Measurements from ENCODE around the gene ERGIC1.
"Not testable (repeated sequence)": the region's sequence is repeated elsewhere in the genome, so short reads cannot be mapped to it uniquely, and the experiment has no call there.

ERGIC1 gene

GRCh38 chr5:172881691-172882370 lies 47.8 kb downstream of the ERGIC1 start:
- DNase-seq: peak in 4 of 14 donors; percentile 16 to 61 (median 26)

DNA sequence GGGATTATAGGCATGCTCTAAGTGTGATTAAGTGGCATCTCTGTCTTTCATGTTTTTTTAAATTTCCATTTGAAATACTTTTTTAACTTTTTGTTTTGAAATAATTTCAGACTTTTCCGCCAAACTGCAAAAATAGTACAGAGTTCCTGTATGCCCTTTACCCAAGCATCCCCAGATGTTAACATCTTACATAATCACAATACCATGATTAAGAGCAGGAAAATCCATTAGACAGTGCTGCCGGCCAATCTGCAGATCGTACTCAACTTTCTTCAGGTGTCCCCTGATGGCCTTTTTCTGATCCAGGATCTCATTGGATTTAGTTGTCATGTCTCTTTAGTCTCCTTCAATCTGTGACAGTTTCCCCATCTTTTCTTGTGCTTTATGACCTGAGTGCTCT lies 49.0 kb downstream of the ERGIC1 start:
- DNase-seq: no peak

DNA sequence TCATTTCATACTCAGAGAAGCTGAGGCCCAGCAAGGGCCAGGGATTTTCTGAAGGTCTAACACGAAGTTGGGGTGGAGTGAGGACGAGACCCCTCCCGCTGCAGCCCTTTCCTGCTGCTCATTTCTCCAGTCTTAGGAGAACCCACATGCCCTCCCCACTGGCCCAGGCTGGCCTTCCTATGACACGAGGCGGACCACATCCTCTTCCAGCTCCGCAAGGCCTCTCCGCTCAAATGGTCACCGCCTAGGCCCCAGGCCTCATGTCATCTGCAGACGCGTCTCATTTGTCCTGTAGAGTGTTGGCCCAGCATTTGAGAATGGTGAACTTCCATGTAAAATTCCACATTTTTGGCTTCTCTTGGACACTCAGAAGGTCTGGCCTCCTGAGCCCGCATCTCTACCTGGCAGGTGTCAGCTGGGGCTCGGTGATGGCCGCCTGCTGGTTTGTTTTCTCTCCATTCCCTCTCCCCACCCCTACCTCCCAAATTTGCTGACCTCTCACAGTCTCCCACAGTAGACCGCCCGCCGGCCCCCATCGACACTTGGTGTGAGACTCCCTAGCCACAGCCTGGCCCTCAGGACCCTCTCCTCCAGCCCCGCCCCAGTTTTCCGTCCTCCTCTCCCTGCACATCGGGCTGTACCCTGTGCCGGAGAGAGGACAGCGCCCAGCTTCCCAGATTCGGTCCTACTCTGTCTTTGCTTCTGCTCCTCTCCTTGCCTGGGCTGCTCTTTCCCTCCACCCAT lies 51.7 kb downstream of the ERGIC1 start:
- DNase-seq: peak in 3 of 14 donors; percentile 18 to 42 (median 40)

- DNase-seq: no peak
These were observed 52.4 kb downstream of the ERGIC1 start for GRCh38 chr5:172886476-172886875.

DNA sequence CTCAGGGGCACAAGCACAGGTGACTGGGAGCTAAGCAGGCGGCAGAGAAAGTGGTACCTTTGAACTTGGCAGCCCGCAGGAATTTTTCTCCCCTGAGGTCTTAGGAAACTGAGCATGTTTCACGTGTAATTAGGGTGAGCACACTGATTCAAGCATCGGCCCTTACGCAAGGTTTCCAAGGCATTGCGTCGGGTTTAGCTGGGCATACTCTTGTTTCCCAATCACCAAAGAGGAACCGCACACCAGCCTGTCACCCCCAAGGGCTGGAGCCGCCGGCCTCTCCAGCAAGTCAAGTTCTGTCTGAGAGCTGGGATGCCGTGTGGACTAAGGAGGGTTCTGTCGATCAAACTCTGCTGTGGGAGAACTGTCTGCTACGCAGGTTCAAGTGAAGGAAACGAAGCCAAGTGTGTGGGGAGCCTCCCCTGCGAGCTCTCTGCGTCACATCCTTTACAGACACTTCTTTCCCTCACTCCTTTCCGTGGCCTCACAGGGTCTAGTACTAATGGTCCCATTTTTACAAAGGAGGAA lies 53.0 kb downstream of the ERGIC1 start:
- peak in 9 of 14 donors; percentile 30 to 63 (median 42) for DNase-seq

- DNase-seq: peak in 3 of 14 donors; percentile 13 to 48 (median 18)
These were observed 53.6 kb downstream of the ERGIC1 start for GRCh38 chr5:172887692-172888091.

GRCh38 chr5:172890659-172891058 lies 56.6 kb downstream of the ERGIC1 start:
- no peak for DNase-seq

DNA sequence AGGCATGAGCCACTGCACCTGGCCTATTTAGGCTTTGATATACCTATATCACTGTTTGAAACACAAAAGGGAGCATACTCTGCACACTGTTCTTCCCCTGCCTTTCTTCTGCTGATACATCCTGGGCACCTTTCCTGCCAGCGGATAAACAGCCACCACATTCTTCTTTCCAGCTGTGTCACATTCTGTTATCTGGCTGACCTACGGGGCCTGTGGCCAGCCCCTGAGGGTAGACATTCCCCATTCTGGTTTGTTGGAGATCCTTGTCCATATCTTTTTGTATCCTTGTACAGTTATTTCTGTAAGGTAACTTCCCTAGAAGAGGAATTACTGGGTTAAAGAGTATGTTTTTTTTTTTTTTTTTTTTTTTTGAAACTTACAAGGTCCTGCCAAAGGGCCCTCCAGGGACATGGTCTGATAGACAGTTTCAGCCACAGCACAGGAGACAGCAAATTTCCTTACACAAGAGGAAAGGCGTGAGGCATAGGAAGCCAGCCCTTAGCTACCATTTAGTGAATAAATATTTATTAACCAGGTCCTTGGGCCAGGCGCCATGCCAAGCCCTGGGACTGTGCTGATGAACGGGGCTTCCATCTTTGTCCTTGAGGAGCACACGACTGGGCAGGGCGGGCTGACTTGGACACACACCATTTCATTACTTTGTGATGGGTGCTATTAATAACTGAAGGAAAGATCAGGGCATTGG lies 57.8 kb downstream of the ERGIC1 start:
- DNase-seq: no peak

GRCh38 chr5:172892713-172893112 lies 58.7 kb downstream of the ERGIC1 start:
- peak in 1 of 14 donors; percentile 68 for DNase-seq

DNA sequence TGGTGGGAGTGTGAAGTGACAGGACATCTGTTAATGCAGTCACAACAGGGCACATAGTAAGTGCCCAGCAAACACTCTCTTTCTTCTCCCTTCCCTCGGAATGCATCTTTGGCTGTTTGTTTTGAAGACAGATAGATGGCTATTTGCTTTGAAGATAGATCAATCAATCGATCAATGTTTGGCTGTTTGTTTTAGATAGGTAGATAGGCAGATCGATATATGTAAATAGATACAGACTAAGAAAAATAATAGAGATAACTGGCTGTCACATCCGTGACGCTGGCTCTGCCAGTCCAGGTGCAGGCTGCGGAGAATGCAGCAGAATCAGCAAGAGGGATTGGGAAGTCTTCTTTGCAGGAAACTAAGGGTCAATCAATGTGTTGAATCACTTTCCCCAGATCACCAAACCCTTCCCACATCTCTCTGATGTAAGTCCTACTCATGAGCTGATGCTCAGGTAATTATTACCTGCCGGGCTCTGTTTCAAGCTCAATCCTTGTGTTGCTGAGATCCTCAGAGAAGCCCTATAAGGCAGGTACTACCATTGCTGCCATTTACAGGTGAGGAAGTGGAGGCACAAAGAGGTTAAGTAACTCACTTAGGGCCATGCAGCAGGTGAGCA lies 60.8 kb downstream of the ERGIC1 start:
- no peak for DNase-seq

- no peak for DNase-seq
These were observed 61.5 kb downstream of the ERGIC1 start for GRCh38 chr5:172895549-172895948.

- no peak for DNase-seq
These were observed 62.4 kb downstream of the ERGIC1 start for GRCh38 chr5:172896465-172896864.

DNA sequence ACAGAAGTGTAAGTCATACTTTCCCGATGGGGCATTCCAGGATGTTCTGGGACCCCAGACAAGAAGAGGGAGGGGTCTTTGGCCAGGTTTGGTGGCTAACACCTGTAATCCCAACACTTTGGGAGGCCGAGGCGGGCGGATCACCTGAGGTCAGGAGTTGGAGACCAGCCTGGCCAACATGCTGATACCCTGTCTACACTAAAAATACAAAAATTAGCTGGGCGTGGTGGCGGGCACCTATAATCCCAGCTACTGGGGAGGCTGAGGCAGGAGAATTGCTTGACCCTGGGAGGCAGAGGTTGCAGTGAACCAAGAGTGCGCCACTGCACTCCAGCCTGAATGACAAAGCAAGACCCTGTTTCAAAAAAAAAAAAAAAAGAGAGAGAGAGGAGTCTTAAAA lies 63.0 kb downstream of the ERGIC1 start:
- DNase-seq: not testable (repeated sequence)

DNA sequence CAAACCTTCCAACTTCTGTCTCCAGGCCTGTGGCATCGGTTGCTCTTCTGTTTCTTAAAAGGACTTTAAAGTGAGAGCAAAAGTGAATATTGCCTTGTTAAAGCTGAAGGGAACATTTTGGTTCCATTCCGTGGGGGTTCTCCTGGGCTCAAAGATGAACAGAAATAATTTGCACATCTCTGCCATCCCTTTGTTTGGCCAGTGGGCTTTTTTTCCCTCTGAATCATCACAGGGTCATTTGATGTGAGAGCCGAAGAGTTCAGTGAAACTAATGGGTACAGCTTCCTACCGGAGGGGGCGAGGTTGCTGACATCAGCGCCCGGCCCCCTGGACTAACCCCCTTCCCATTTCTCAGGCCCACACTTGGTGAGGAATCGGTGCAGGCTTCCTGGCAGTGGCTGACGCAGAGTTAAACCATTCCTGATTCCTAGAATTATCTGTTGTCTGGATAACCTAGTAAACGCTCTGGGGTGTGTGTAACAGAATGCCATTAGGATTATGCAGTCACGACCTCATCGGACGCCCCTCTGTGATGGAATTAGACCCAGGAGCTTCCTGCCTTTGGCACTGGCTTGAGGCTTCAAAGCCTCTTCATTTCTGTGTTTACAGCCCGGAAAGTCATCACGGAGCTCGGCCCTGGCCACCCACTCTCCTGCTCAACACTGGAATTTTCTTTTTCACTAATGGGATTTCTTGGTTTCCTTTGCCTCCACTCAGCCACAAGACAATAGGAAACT lies 63.6 kb downstream of the ERGIC1 start:
- peak in 1 of 14 donors; percentile 52 for DNase-seq

DNA sequence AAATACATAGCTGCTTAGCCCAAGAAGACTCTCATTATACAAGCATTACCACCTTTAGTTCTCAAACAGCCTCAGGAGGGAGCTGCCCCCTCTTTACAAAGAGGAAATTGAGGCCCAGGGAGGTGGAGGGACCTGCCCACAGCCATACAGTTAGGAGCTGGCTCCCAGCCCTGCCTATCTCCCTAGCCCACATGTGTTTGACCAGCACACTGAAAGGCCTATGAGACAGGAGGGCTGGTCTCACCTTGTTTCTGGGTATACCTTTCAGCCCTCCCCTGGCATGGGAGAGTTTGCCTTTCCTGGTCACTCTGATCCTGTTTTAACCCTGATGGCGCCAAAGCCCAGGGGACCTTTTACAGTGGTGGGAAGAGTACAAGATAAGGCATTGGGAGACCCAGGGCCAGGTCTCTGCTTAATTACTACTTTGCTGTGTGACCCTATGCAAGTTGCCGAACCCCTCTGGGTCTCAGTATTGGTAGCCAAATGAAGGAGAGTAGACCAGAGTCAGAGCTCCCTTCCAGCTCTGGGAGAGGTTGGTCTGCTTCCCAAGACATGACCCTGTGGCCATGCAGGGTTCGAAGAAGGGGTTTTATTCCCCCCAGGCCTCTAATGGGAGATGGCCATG lies 64.3 kb downstream of the ERGIC1 start:
- no peak for DNase-seq

- no peak for DNase-seq
These were observed 64.9 kb downstream of the ERGIC1 start for GRCh38 chr5:172898843-172899369.

DNA sequence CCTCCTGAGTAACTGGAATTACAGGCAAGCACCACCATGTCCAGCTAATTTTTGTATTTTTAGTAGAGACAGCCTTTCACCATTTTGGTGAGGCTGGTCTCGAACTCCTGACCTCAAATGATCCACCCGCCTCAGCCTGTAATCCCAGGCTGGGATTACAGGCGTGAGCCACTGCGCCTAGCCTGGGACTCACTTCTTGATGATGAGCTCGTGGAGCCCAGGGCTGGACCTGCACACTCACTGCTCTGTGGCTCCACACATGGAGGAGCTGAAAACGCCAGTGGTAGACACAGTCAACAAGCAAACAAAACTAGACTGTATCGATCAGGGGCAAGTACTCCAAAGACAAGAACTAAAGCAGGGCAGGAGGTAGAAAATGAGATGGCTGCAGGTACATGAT lies 65.4 kb downstream of the ERGIC1 start:
- DNase-seq: no peak

DNA sequence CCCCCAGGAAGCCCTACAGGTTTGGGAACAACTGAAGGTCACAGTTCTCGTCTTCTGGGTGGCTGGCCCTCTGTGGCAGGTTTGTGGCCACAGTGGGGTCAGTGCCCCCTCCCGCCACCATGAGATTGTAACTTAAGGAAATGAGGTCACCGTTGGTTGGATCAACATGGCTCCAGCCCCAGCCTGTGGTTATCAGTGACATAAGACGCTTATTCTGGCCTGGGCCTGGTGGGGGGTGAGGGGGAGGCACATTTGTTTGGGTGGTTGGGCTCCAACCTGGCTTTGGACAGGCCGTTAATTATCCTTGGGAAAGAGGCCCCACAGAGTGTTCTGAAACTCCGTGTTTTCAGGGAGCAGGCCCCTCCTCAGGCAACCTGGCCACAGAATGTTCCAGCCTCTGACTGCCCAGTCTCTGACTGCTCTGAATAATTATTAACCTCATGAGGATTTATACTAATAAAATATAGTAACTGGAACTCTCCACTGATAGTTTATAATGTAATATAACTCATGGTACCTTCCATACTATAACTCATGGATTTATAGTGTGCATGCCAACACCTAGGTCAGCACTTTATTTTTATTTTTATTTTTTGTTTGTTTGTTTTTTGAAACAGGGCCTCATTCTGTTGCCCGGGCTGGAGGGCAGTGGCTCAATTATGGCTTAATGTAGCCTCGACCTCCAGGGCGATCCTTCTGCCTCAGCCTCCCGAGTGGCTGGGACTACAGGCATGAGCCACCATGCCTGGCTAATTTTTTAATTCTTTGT lies 67.1 kb downstream of the ERGIC1 start:
- peak in 3 of 14 donors; percentile 18 to 74 (median 35) for DNase-seq

GRCh38 chr5:172901788-172902496 lies 67.9 kb downstream of the ERGIC1 start:
- no peak for DNase-seq

All from C1 segment of cervical spinal cord (tissue), 14 donors.